Sigmoid colon (tissue), 7 donors: ENCODE measurements around the gene FGF5. TPM values are rescaled to one million over a fixed set of nuclear protein-coding genes. Genes with fewer than 3 reads are reported as not detected.

Source experiments
- DNase-seq: peaks from one replicate; pipeline ENCODE4 v3.0.0-alpha.2; 2019
- H3K27ac ChIP-seq, 4 donors: fragments of 200-600 bp; sonication (generic); one replicate each; pipeline ENCODE4 v1.5.1; 2016 to 2019; ENCODE audit warnings: mild to moderate bottlenecking in 1 of 4
- H3K27me3 ChIP-seq, 3 donors: fragments of 200-600 bp; sonication (generic); one replicate each; pipeline ENCODE4 v1.5.1; 2019; ENCODE audit warnings: mild to moderate bottlenecking in 1 of 3
- H3K36me3 ChIP-seq, 4 donors: fragments of 200-600 bp; sonication (generic); one replicate each; pipeline ENCODE4 v1.5.1; 2016 to 2019
- H3K4me1 ChIP-seq, 4 donors: fragments of 200-600 bp; sonication (generic); one replicate each; pipeline ENCODE4 v1.5.1; 2017 to 2019
- H3K4me3 ChIP-seq, 4 donors: fragments of 200-600 bp; sonication (generic); one replicate each; pipeline ENCODE4 v1.5.1; 2017 to 2019; ENCODE audit warnings: mild to moderate bottlenecking in 2 of 4, moderate library complexity in 1 of 4
- H3K9me3 ChIP-seq, 4 donors: fragments of 200-600 bp in 3 of 4; sonication (generic) in 3 of 4; one replicate each; pipeline versions ENCODE4 v1.5.1 to v1.6.1; 2013 to 2019
- EP300 ChIP-seq, 4 donors: sonication (generic); formaldehyde crosslinking; IDR thresholded peaks; one replicate each; pipeline ENCODE4 v1.6.1; 2017; ENCODE audit warnings: antibody characterized with exemption in 4 of 4
- POLR2A ChIP-seq, 2 donors: fragments of 450-650 bp; IDR thresholded peaks; one replicate each; pipeline ENCODE4 v1.6.1; 2016; ENCODE audit warnings: antibody characterized with exemption in 2 of 2, mild to moderate bottlenecking in 2 of 2, moderate library complexity in 2 of 2
- POLR2AphosphoS5 ChIP-seq, 4 donors: sonication (generic); formaldehyde crosslinking; IDR thresholded peaks; one replicate each; pipeline ENCODE4 v1.6.1; 2017; ENCODE audit warnings: antibody characterized with exemption in 4 of 4
- WGBS, 2 donors: extraction: QIAGEN DNeasy Blood & Tissue Kit; methylation state at CpG; one replicate each; pipeline ENCODE4 v1.1.7; 2013; 5-methylcytosine and 5-hydroxymethylcytosine counted together
- intact Hi-C: fragments of 100-400 bp; cut with DNase I; formaldehyde crosslinking; loops from one replicate; pipeline ENCODE4 v1.15.1; 2023
- polyA plus RNA-seq, 3 donors: library from polyadenylated mRNA; stranded (reverse); fragments of 200-250 nt; gene quantifications; one replicate each; pipeline ENCODE4 v1.2.3, GENCODE V29; 2013
- total RNA-seq, 4 donors: library from RNA; depleted of rRNA; stranded (reverse); fragments of >200 nt; gene quantifications; one replicate each; pipeline ENCODE4 v1.1.0, GENCODE V29; 2016
- TF ChIP-seq, protein P1 (sequence below), 4 experiments: fragments of 450-650 bp in 3 of 4; fragments of 200-600 bp in 1 of 4; IDR thresholded peaks; one replicate each; pipeline ENCODE4 v1.5.1; 2016 to 2019; ENCODE audit warnings: antibody characterized with exemption in 4 of 4, mild to moderate bottlenecking in 3 of 4, moderate library complexity in 2 of 4
- donor health status: healthy with polysubstance abuse.
- donor health status: Bipolar disorder and iron deficiency.
- donor health status: healthy.

Gene FGF5
- total and polyA plus RNA-seq, 7 donors, result 0.03 to 6.2 (median 1.1) TPM; not detected in 2

DNA sequence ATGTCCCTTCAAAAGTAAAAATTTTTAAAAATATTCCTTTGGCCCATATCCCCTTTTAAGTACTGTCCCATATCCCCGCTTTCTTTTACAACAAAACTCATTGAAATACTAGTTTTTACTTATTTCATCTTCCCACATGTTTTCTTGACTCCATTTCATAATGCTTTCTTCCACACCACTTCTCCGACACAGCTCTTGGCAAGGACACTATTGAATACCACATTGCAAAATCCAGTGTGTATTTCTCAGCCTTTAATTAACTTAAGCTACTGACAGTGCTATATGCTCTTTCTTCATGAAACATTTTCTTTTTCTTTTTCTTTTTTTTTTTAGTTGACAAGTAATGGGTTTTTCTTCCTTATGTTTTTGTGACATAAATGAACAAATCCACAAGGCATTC lies 40.4 kb upstream of the FGF5 start:
- 46 to 49% methylated on average over 2 of the region's 2 CpGs for WGBS, 2 donors
- Histone ChIP-seq H3K27ac (no peak overlapping the region), H3K4me1 (no peaks in the 10 kb centered on the region), H3K27me3 (no peaks in the 10 kb centered on the region), H3K4me3 (no peak overlapping the region), H3K9me3 (no peaks in the 10 kb centered on the region), H3K36me3 (no peaks in the 10 kb centered on the region)
- no peak for DNase-seq
- TF ChIP-seq POLR2A (IDR thresholded peaks at IDR 0.05), result no peak
- intact Hi-C loops, result no loop called here

DNA sequence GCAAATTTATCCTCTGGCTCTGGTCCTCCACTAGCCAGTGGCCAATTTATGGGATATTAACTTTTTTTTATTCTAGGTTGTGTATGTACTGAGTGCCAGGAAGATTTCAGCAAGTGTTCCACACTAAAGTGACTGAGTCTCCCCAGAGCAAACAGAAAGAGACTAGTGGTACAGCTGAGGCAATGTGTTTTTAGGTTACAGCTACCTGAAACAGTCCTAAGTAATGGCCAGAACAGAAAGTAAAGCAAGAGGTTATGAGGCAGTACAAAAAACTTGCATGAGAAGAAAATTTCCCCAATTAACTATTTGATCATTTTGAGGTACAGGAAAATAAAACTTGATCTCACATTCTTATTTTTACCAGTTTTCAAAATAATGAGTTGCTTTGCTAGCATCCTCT lies 38.0 kb upstream of the FGF5 start:
- DNase-seq, result no peak
- intact Hi-C loops, result no loop called here
- no peaks in the 10 kb centered on the region for H3K9me3 ChIP-seq
- H3K27ac ChIP-seq, result no peak overlapping the region
- H3K4me3 ChIP-seq, result no peak overlapping the region
- H3K4me1 ChIP-seq, result no peaks in the 10 kb centered on the region
- TF ChIP-seq POLR2A (IDR thresholded peaks at IDR 0.05) (no peak), POLR2AphosphoS5 (IDR thresholded peaks at IDR 0.05) (no peak), EP300 (IDR thresholded peaks at IDR 0.05) (no peak)
- TF ChIP-seq, protein P1, sequence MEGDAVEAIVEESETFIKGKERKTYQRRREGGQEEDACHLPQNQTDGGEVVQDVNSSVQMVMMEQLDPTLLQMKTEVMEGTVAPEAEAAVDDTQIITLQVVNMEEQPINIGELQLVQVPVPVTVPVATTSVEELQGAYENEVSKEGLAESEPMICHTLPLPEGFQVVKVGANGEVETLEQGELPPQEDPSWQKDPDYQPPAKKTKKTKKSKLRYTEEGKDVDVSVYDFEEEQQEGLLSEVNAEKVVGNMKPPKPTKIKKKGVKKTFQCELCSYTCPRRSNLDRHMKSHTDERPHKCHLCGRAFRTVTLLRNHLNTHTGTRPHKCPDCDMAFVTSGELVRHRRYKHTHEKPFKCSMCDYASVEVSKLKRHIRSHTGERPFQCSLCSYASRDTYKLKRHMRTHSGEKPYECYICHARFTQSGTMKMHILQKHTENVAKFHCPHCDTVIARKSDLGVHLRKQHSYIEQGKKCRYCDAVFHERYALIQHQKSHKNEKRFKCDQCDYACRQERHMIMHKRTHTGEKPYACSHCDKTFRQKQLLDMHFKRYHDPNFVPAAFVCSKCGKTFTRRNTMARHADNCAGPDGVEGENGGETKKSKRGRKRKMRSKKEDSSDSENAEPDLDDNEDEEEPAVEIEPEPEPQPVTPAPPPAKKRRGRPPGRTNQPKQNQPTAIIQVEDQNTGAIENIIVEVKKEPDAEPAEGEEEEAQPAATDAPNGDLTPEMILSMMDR (IDR thresholded peaks at IDR 0.05), result no peak
- H3K36me3 ChIP-seq, result no peaks in the 10 kb centered on the region
- H3K27me3 ChIP-seq, result no peaks in the 10 kb centered on the region

DNA sequence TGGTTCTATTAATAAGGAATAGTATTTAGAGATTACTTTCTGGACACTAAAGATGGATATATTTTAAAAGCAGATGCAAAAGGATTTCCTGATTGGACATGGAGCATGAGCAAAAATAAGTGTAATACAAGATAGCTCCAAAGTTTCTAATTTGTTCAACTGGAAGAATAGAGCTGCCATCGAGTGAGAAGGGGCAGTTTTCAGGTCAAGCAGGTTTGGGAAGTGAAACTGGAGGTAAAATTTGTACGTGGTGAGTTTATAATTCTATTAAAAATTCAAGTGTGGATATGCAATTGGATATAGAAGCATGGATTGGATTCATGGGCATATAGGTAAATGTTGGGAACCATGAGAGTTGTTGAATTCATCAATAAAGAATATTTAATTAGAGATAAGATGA lies 37.3 kb upstream of the FGF5 start:
- Histone ChIP-seq H3K27me3 (no peaks in the 10 kb centered on the region), H3K9me3 (no peaks in the 10 kb centered on the region), H3K36me3 (no peaks in the 10 kb centered on the region), H3K4me1 (no peaks in the 10 kb centered on the region), H3K4me3 (no peak overlapping the region), H3K27ac (no peak overlapping the region)
- intact Hi-C loops, result no loop called here
- 44 to 58% methylated on average over 2 of the region's 2 CpGs for WGBS, 2 donors
- TF ChIP-seq, protein P1 (IDR thresholded peaks at IDR 0.05), result no peak
- TF ChIP-seq POLR2A (IDR thresholded peaks at IDR 0.05) (no peak), EP300 (IDR thresholded peaks at IDR 0.05) (no peak), POLR2AphosphoS5 (IDR thresholded peaks at IDR 0.05) (no peak)
- no peak for DNase-seq

DNA sequence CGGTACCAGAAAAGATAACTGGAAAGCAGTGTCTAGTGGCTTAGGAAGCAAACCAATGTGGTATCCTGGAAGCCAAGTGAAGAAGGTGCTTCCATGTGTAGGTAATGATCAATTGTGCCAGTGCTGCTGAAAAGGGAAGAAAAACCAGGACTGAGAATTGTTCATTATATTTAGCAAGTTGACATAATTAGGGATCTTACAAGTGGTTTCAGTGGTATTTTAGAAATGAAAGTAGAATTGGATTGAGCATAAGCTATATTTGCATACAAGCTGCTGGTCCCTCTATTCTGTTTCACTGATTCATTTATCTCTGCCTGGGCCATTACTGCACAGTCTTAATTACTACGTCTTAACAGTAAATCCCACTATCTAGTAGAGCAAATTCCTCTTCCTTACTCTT lies 36.9 kb upstream of the FGF5 start:
- Histone ChIP-seq H3K36me3 (no peaks in the 10 kb centered on the region), H3K9me3 (no peaks in the 10 kb centered on the region), H3K27ac (no peak overlapping the region), H3K27me3 (no peaks in the 10 kb centered on the region), H3K4me1 (no peaks in the 10 kb centered on the region), H3K4me3 (no peak overlapping the region)
- intact Hi-C loops, result no loop called here
- DNase-seq, result no peak
- WGBS, 2 donors, result 88 to 89% methylated on average over 2 of the region's 2 CpGs
- TF ChIP-seq EP300 (IDR thresholded peaks at IDR 0.05) (no peak), POLR2A (IDR thresholded peaks at IDR 0.05) (no peak), POLR2AphosphoS5 (IDR thresholded peaks at IDR 0.05) (no peak)
- TF ChIP-seq, protein P1 (IDR thresholded peaks at IDR 0.05), result no peak

DNA sequence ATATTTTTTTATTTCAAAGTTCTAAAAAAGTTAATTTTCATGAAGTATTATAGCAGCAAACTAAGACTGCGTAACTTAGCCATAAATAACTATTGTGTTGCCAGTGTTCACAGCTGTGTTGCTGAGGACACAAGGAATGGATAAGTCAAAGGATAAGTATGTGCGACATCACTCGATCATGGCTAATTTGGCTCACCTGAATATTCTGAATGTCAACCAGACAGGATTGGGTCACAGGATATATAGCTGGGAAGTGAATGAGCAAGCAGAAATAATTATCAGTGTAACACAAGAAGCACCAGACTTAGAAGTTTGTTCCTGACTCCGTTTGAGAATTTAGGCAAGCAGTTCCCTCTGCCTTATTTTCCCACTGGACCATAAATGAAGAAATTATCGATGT lies 35.3 kb upstream of the FGF5 start:
- 74 to 90% methylated on average over 5 of the region's 5 CpGs for WGBS, 2 donors
- no peaks in the 10 kb centered on the region for H3K9me3 ChIP-seq
- no peak overlapping the region for H3K27ac ChIP-seq
- H3K4me1 ChIP-seq, result peaks cover 0 to 8% (median 0%) of the 10 kb centered on the region in 4 donors
- H3K4me3 ChIP-seq, result no peak overlapping the region
- no peak for DNase-seq
- intact Hi-C loops, result no loop called here
- TF ChIP-seq POLR2A (IDR thresholded peaks at IDR 0.05) (no peak), POLR2AphosphoS5 (IDR thresholded peaks at IDR 0.05) (no peak), EP300 (IDR thresholded peaks at IDR 0.05) (no peak)
- TF ChIP-seq, protein P1 (IDR thresholded peaks at IDR 0.05), result no peak
- no peaks in the 10 kb centered on the region for H3K36me3 ChIP-seq
- H3K27me3 ChIP-seq, result no peaks in the 10 kb centered on the region
